AG04449 (cell line): ENCODE measurements around the gene UTP14A.

Experiments
- CTCF ChIA-PET: fragments of 350-600 bp; formaldehyde crosslinking; extraction: SDS; loops from one replicate; lab custom pipeline; 2021; ENCODE audit warnings: antibody characterized with exemption; lab: Yijun Ruan, JAX
- POLR2A ChIA-PET: fragments of 400-600, 350-600 bp; formaldehyde crosslinking; extraction: SDS; loops from one replicate; lab custom pipeline; 2020; ENCODE audit warnings: antibody characterized with exemption, inconsistent platforms; lab: Yijun Ruan, JAX
- DNase-seq: peaks from one replicate; pipeline ENCODE4 v3.0.0-alpha.2; 2010; ENCODE audit warnings: low read depth, low spot score
- H3K4me3 ChIP-seq: 2 replicates; pipeline ENCODE4 v1.5.1; 2011; ENCODE audit warnings: low read depth, mild to moderate bottlenecking, control low read depth, low read length
- CTCF ChIP-seq: IDR thresholded peaks from one replicate; pipeline ENCODE4 v1.5.1; 2011; ENCODE audit warnings: mild to moderate bottlenecking, moderate library complexity, low read length, control low read depth, inconsistent platforms; ENCODE audit not compliant: insufficient read depth; ENCODE audit errors: missing control alignments

Gene UTP14A

GRCh38 chrX:129939986-129940385 is 34.0 kb downstream of the UTP14A start:
- no peak for DNase-seq
- ChIA-PET POLR2A (no interaction called here), CTCF (interaction anchor here (1.4 kb wide), 1 partner anchor 120 kb away, joined by 3 read pairs; no protein-coding TSS in a partner anchor)
- TF ChIP-seq CTCF, result no peak
- H3K4me3 ChIP-seq, result no peak overlapping the region

GRCh38 chrX:129940721-129941120 is 34.8 kb downstream of the UTP14A start:
- DNase-seq, result no peak
- no peak overlapping the region for H3K4me3 ChIP-seq
- POLR2A ChIA-PET, result no interaction called here
- CTCF ChIA-PET, result interaction anchor here (1.4 kb wide), 1 partner anchor 119 kb away, joined by 3 read pairs; no protein-coding TSS in a partner anchor
- TF ChIP-seq CTCF, result no peak

GRCh38 chrX:129945131-129945530 is 39.2 kb downstream of the UTP14A start:
- H3K4me3 ChIP-seq, result no peak overlapping the region
- ChIA-PET POLR2A (no interaction called here), CTCF (no interaction called here)
- TF ChIP-seq CTCF, result no peak
- DNase-seq, result no peak

GRCh38 chrX:129953334-129953648 is 47.3 kb downstream of the UTP14A start:
- POLR2A ChIA-PET, result no interaction called here
- CTCF ChIA-PET, result interaction anchor here (0.7 to 1.1 kb wide), 3 partner anchors 28 to 75 kb away, joined by 3 to 4 read pairs (median 3); no protein-coding TSS in a partner anchor
- no peak for TF ChIP-seq CTCF
- DNase-seq, result no peak
- no peak overlapping the region for H3K4me3 ChIP-seq

- TF ChIP-seq CTCF, result no peak
- ChIA-PET POLR2A (no interaction called here), CTCF (interaction anchor here (0.7 to 1.1 kb wide), 3 partner anchors 28 to 75 kb away, joined by 3 to 4 read pairs (median 3); no protein-coding TSS in a partner anchor)
- H3K4me3 ChIP-seq, result no peak overlapping the region
- no peak for DNase-seq
These were observed 47.9 kb downstream of the UTP14A start for GRCh38 chrX:129953881-129954280.

- ChIA-PET POLR2A (no interaction called here), CTCF (no interaction called here)
- TF ChIP-seq CTCF, result no peak
- no peak for DNase-seq
- no peak overlapping the region for H3K4me3 ChIP-seq
These were observed 48.8 kb downstream of the UTP14A start for GRCh38 chrX:129954804-129955203.
